PC-3 (cell line): Measurements from ENCODE around the gene SHE. TPM values are rescaled to one million over a fixed set of nuclear protein-coding genes. Genes with fewer than 3 reads are reported as not detected.

Experiments used
- ATAC-seq: fragments of 200-7000 bp; cut with Tn5 transposase; 2 replicates; pipeline ENCODE4 v1.9.1; 2020; ENCODE audit warnings: mild to moderate bottlenecking, moderate library complexity
- BruUV-seq: library from RNA; stranded (reverse); fragments of 400-500 nt; replicated peaks from 2 replicates; lab custom pipeline; 2021; lab: Mats Ljungman, UMichigan
- CTCF ChIA-PET: fragments of 300-600 bp; sonication (Branson Sonifier 250); formaldehyde crosslinking; loops from one replicate; lab custom pipeline; 2022; ENCODE audit warnings: antibody characterized with exemption; lab: Charles Lee
- POLR2A ChIA-PET: fragments of 300-600 bp; sonication (Branson Sonifier 250); formaldehyde crosslinking; loops from one replicate; lab custom pipeline; 2022; ENCODE audit warnings: antibody characterized with exemption; ENCODE audit not compliant: unreplicated experiment; lab: Charles Lee
- DNase-seq: peaks from one replicate; pipeline ENCODE4 v3.0.0-alpha.2; 2015
- H2AFZ ChIP-seq: fragments of 300-600 bp; sonication (generic); 2 replicates; pipeline ENCODE4 v1.6.0; 2016; ENCODE audit warnings: antibody characterized with exemption, low read length
- H3F3A ChIP-seq: fragments of 300-600 bp; sonication (generic); one replicate; pipeline ENCODE4 v1.6.0; 2017; ENCODE audit warnings: antibody characterized with exemption, low read length, control low read depth, mild to moderate bottlenecking; ENCODE audit not compliant: unreplicated experiment
- H3K27ac ChIP-seq: fragments of 300-600 bp; sonication (generic); 2 replicates; pipeline ENCODE4 v1.5.1; 2016; ENCODE audit warnings: mild to moderate bottlenecking, low read length
- H3K27me3 ChIP-seq: fragments of 300-600 bp; sonication (generic); 2 replicates; pipeline ENCODE4 v1.6.1; 2016; ENCODE audit warnings: low read length, mixed read lengths
- H3K36me3 ChIP-seq: fragments of 300-600 bp; sonication (generic); 2 replicates; pipeline ENCODE4 v1.6.1; 2016; ENCODE audit warnings: low read depth, mixed run types, low read length, mixed read lengths
- H3K4me1 ChIP-seq: fragments of 300-600 bp; sonication (generic); 2 replicates; pipeline ENCODE4 v1.5.1; 2016; ENCODE audit warnings: low read length; ENCODE audit not compliant: insufficient read depth
- H3K4me2 ChIP-seq: fragments of 300-600 bp; sonication (generic); 2 replicates; pipeline ENCODE4 v1.6.0; 2016; ENCODE audit warnings: low read length
- H3K4me3 ChIP-seq: fragments of 300-600 bp; sonication (generic); 2 replicates; pipeline ENCODE4 v1.5.1; 2016; ENCODE audit warnings: mild to moderate bottlenecking, low read length, mixed read lengths
- H3K79me2 ChIP-seq: fragments of 300-600 bp; sonication (generic); 2 replicates; pipeline ENCODE4 v1.6.1; 2017; ENCODE audit warnings: low read length, mixed read lengths
- H3K9ac ChIP-seq: fragments of 300-600 bp; sonication (generic); 2 replicates; pipeline ENCODE4 v1.6.0; 2016; ENCODE audit warnings: mild to moderate bottlenecking, low read length
- H3K9me2 ChIP-seq: fragments of 300-600 bp; sonication (generic); replicated peaks from 2 replicates; pipeline ENCODE4 v1.6.1; 2016; ENCODE audit warnings: mixed run types, low read length, mixed read lengths
- H3K9me3 ChIP-seq: fragments of 300-600 bp; sonication (generic); 2 replicates; pipeline ENCODE4 v1.6.1; 2016; ENCODE audit warnings: low read length, mixed read lengths
- H4K20me1 ChIP-seq: fragments of 300-600 bp; sonication (generic); 2 replicates; pipeline ENCODE4 v1.6.1; 2016; ENCODE audit warnings: low read length, mixed read lengths
- CTCF ChIP-seq: fragments of 300-600 bp; sonication (generic); conservative IDR thresholded peaks from 2 replicates; pipeline ENCODE4 v1.5.1; 2017; ENCODE audit warnings: antibody characterized with exemption, low read depth, mild to moderate bottlenecking, low read length
- EZH2 ChIP-seq: fragments of 300-600 bp; sonication (generic); IDR thresholded peaks from one replicate; pipeline ENCODE4 v1.6.1; 2017; ENCODE audit warnings: antibody characterized with exemption, mild to moderate bottlenecking, low read length; ENCODE audit not compliant: unreplicated experiment
- EZH2phosphoT487 ChIP-seq: fragments of 300-600 bp; sonication (generic); IDR thresholded peaks from 2 replicates; pipeline ENCODE4 v1.6.1; 2018; ENCODE audit warnings: mild to moderate bottlenecking, antibody characterized with exemption, low read length, borderline replicate concordance
- intact Hi-C: fragments of 100-400 bp; cut with micrococcal nuclease; formaldehyde crosslinking; loops from 2 replicates; pipeline ENCODE4 v1.9.0; 2023
- total RNA-seq: library from RNA; depleted of rRNA; stranded (reverse); fragments of >200 nt; gene quantifications from 2 replicates; pipeline ENCODE4 v1.2.3, GENCODE V29; 2014

Gene SHE
- total RNA-seq, 1 experiment from 2014 or later = not detected

- no peaks in the 10 kb centered on the region for H3K79me2 ChIP-seq
- no peak for ATAC-seq
- no peaks in the 10 kb centered on the region for H3K9me3 ChIP-seq
- POLR2A ChIA-PET = no interaction called here
- no peaks in the 10 kb centered on the region for H3K9me2 ChIP-seq
- H3K27ac ChIP-seq = no peak overlapping the region
- H3K9ac ChIP-seq = no peak overlapping the region
- no peaks in the 10 kb centered on the region for H3K27me3 ChIP-seq
- CTCF ChIA-PET = interaction anchor here (0.6 kb wide), 1 partner anchor 15 kb away, joined by 3 read pairs; no protein-coding TSS in a partner anchor
- peaks cover 9% of the 10 kb centered on the region for H3K4me1 ChIP-seq
- no TSS peak for BruUV-seq
- TF ChIP-seq CTCF = no peak
- TF ChIP-seq EZH2 = no peak
- no peak for TF ChIP-seq EZH2phosphoT487
- H4K20me1 ChIP-seq = no peaks in the 10 kb centered on the region
- no peak overlapping the region for H3K4me3 ChIP-seq
- no peak overlapping the region for H2AFZ ChIP-seq
- no peak overlapping the region for H3K4me2 ChIP-seq
- intact Hi-C loops = no loop called here
- no peaks in the 10 kb centered on the region for H3K36me3 ChIP-seq
- DNase-seq = no peak
- H3F3A ChIP-seq = no peaks in the 10 kb centered on the region
Measured at GRCh38 chr1:154465621-154466195, 36.5 kb downstream of the SHE start.

GRCh38 chr1:154463512-154463990 is 38.7 kb downstream of the SHE start:
- Histone ChIP-seq H2AFZ (peak overlapping the region; percentile 29; the same call in 1 of the 2 replicates), H3K4me3 (no peak overlapping the region), H3F3A (no peaks in the 10 kb centered on the region), H3K9ac (peak overlapping the region; percentile 3; the same call in 1 of the 2 replicates), H3K9me2 (no peaks in the 10 kb centered on the region), H3K36me3 (no peaks in the 10 kb centered on the region), H3K27me3 (no peaks in the 10 kb centered on the region), H3K9me3 (no peaks in the 10 kb centered on the region), H3K4me1 (peaks cover 9% of the 10 kb centered on the region), H4K20me1 (no peaks in the 10 kb centered on the region), H3K79me2 (no peaks in the 10 kb centered on the region), H3K27ac (peak overlapping the region; percentile 56), H3K4me2 (no peak overlapping the region)
- ChIA-PET POLR2A (no interaction called here), CTCF (no interaction called here)
- no peak for ATAC-seq
- TF ChIP-seq CTCF (no peak), EZH2phosphoT487 (no peak), EZH2 (no peak)
- BruUV-seq = no TSS peak
- DNase-seq = peak; percentile 31
- intact Hi-C loops = no loop called here

GRCh38 chr1:154460695-154461260 is 41.4 kb downstream of the SHE start:
- Histone ChIP-seq H3K9me3 (no peaks in the 10 kb centered on the region), H4K20me1 (no peaks in the 10 kb centered on the region), H3K4me1 (peaks cover 9% of the 10 kb centered on the region), H3K4me3 (no peak overlapping the region), H3F3A (no peaks in the 10 kb centered on the region), H3K9me2 (no peaks in the 10 kb centered on the region), H3K36me3 (0 out of 2 replicates have a peak, but pooled peaks cover 3% of the 10 kb centered on the region), H2AFZ (no peak overlapping the region), H3K4me2 (no peak overlapping the region), H3K9ac (no peak overlapping the region), H3K79me2 (no peaks in the 10 kb centered on the region), H3K27ac (no peak overlapping the region), H3K27me3 (no peaks in the 10 kb centered on the region)
- ChIA-PET POLR2A (no interaction called here), CTCF (no interaction called here)
- ATAC-seq (no peak), DNase-seq (no peak)
- no peak for TF ChIP-seq CTCF
- no peak for TF ChIP-seq EZH2phosphoT487
- TF ChIP-seq EZH2 = no peak
- intact Hi-C loops = no loop called here
- no TSS peak for BruUV-seq
